HG03520 (cell line): ENCODE results near the gene RRP1B.

ENCODE experiments used
- ATAC-seq: cut with Tn5 transposase; IDR thresholded peaks from one replicate; pipeline ENCODE4 v1.9.1; 2021; ENCODE audit warnings: mild to moderate bottlenecking, moderate library complexity; ENCODE audit not compliant: unreplicated experiment

The RRP1B gene

GRCh38 chr21:43720539-43721166, 61.3 kb downstream of the RRP1B start:
- ATAC-seq: no peak

- no peak for ATAC-seq
These were observed 61.8 kb downstream of the RRP1B start for GRCh38 chr21:43721206-43721605.

- no peak for ATAC-seq
These were observed 62.6 kb downstream of the RRP1B start for GRCh38 chr21:43721939-43722338.

DNA sequence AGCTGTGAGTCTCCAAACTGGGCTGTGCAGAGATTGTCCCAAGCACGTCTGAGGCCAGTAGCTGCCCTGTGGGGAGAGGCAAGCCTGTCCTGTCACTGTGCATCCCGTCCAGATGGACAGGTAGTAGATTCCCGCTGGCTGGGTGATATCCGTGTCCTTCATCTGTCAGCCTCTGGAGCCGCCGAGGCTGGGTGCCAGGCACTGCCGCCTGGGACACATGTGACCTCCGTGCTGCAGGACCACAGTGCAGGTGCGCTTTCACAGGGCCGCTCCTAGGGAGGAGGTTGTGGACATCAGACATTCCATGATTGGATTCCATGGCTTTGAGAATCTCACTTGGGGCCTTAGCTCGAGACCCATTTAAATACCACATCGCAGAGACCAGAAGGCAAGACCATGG, 64.3 kb downstream of the RRP1B start:
- no peak for ATAC-seq

GRCh38 chr21:43726686-43727518, 67.5 kb downstream of the RRP1B start:
- no peak for ATAC-seq

GRCh38 chr21:43727519-43728153, 68.3 kb downstream of the RRP1B start:
- ATAC-seq: no peak

DNA sequence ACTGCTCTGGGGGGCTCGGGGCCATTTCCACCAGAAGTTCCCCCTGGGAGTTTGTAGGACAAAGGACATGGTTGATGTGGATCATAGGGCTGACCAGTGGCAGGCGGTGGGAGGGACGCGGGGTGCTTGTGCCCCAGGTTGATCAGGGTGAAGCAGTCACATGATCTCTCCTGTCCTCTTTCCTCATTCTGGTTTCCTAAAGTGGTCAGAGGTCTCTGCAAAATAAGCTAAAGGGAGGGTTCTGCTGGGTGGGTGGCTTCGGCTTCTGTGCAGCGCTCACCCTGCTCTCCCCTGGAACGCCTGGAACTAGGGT, 68.8 kb downstream of the RRP1B start:
- ATAC-seq: no peak

DNA sequence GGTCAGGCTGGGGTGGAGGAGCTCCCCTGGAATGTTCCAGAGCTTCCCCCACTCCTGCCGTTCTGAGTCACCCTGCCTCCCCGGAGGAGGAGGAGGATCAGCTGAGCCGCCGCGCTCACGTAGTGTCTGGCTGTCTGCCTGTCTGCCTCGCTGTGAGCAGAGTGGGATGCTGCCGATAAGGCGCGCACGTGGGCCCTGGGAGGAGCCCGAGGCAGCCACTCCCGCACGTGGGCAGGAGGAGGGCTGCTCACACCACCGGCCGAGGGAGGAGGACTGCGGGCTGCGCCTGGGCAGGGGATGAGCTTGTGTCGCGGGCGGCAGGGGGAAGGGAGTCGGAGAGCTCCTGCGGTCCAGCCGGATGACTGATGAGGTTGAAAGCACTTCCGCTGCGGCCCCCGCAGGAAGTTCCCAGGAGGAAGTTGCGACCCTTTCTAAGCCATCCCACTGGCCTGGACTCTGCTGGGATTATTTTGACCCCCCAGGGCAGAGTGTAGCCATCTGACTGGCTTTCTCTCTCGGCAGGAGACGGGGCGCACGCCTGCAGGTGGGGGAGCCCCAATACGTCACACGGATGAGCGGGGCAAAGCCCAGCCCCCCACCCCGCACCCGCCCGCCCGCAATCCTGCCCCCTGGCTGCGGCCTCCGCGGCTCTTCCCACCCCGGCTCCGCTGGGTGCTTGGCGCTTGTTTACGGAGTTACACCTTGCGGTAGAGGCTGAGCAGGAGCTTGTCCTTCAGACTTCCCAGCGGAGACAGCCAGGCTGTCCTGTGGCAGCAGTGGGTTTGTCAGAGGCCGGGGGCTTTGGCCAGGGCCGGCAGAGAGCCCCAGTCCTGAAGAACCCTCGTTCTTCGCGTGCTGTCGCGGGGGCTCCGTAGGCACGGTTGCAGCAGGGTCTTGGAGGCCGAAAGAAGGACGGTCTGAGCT, 69.4 kb downstream of the RRP1B start:
- ATAC-seq: peak; percentile 58

DNA sequence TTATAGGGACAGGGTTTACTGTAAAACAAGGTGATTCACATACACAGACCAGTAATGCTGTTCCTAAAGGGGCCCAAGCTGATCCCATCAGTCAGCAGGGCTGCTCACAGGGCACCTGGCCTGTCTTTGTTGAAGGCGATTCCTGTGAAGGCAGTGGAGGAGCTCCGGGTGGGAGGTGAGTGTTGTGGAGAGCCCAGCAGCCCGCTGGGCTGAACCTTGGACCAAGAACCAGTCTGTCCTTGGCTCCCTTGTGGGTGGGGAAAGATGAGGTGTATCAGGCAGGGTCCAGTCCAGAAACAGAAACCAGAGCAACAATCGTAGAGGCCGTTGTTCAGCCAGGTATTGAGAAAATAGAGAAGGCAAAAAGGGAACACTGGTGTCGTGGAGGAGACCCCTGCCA, 72.1 kb downstream of the RRP1B start:
- ATAC-seq: no peak

DNA sequence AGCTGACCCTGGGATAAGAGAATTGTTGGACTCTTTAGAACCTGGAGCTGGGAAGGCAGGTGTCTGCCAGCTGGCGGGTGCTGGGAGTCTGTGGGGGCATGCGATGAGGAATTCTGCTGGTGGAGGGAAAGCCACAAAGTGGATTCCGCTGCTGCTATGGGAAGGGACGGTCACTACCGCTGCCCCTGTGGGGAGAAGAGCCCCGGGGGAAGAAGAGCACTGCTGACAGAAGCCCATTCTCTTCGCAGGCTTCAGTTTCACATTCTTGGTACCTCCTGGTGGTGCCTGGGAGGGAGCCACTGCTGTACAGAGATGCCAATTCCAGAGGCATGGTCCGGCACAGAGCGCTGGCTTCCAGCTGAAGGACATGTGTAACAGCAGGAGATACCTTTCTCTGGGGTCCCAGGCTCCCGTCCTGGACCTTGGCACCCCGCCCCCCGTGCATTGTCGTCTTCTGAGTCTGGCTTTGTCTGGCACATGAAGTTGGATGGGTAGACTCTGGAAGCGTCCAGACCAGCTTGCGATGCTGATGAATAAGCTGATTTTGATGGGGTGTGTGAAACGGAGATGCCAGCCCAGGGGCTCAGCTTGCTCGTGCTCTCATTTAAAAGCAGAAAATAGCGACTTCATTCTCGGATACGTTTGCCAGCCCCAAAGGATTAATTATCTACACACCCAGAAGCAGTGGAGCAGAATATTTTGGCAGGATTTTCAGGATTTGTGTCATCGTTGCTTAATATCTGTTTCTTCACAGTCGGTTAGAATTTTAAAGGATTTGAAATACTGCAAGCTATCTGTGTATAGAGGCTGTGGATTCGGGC, 72.7 kb downstream of the RRP1B start:
- ATAC-seq: no peak

- no peak for ATAC-seq
These were observed 73.7 kb downstream of the RRP1B start for GRCh38 chr21:43733060-43733459.

GRCh38 chr21:43733529-43734071, 74.2 kb downstream of the RRP1B start:
- ATAC-seq: no peak

GRCh38 chr21:43734131-43734927, 75.0 kb downstream of the RRP1B start:
- no peak for ATAC-seq

DNA sequence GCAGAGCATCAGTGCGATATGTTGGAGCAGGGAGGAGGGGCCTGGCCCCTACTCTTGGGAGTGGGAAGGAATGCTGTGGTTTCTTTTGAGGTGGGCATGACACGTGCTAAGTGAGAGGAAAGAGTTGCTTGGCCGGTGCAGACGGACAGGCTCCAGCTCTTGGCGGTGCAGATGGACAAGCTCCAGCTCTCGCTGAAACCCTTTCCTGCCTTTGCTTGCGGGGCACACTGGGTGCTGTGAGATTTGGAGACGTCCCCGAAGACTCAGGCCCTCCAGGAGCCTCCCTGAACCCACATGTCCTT, 75.5 kb downstream of the RRP1B start:
- no peak for ATAC-seq

- no peak for ATAC-seq
These were observed 76.1 kb downstream of the RRP1B start for GRCh38 chr21:43735236-43736091.

- no peak for ATAC-seq
These were observed 77.0 kb downstream of the RRP1B start for GRCh38 chr21:43736224-43736883.

GRCh38 chr21:43737158-43737950, 78.0 kb downstream of the RRP1B start:
- ATAC-seq: no peak
